Activated CD4-positive, alpha-beta T cell treated with anti-CD3 and anti-CD28 coated beads, Interleukin-10, Interleukin-2, amounts not matched to agents 100 ng/mL and 50 ng/mL, durations not matched to agents 16 hours and 8 hours (primary cell): ENCODE results near the gene KIAA0930.
"Not testable (repeated sequence)": the region's sequence is repeated elsewhere in the genome, so short reads cannot be mapped to it uniquely, and the experiment has no call there.

Source experiments
- DNase-seq: peaks from one replicate; pipeline ENCODE4 v3.0.0-alpha.2; 2020

Gene KIAA0930

DNA sequence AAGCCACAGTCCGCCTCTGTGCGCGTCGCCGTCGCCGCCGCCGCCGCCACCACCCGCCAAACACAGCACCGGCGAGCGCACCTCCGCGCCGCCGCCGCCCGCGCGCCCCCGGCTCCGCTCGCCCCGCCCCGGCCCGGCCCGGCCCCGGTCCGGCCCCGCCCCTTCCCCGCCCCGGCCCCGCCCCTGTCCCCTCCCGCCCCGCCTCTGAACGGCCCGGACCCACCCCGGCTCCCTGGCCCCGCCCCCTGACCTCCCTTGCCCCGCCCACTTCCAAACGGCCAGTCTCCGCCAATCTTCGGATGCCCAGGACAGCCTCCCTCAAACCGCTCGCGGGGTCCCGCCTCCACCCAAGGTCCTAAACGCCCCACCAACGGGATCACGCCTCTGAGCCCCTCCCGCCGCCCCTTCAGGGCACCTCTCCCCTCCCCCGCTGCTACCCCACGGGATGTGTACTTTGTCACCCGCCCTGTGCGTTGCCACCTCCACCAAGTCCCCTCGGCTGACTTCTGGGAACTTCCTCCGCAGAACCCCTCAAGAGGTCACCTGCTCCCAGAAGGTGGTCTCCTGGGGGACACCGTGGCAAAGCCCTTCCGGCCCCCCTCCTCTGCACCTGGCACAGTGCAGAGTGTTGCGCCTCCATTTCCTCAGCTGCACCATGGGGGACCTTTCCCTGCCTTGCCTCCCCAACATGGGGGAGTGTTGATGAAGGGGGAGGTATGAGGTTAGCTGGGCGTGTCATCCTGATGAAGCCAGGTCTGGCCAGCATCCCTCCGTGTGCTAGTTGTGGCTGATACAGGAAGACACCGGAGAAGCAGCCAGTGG is at the start of gene KIAA0930:
Gene KIAA0930, minus strand, starts transcription at position 85 of the 822 bp plus-strand sequence. CDS start 191 bp downstream, outside the sequence.
- DNase-seq, result peak; percentile 82

DNA sequence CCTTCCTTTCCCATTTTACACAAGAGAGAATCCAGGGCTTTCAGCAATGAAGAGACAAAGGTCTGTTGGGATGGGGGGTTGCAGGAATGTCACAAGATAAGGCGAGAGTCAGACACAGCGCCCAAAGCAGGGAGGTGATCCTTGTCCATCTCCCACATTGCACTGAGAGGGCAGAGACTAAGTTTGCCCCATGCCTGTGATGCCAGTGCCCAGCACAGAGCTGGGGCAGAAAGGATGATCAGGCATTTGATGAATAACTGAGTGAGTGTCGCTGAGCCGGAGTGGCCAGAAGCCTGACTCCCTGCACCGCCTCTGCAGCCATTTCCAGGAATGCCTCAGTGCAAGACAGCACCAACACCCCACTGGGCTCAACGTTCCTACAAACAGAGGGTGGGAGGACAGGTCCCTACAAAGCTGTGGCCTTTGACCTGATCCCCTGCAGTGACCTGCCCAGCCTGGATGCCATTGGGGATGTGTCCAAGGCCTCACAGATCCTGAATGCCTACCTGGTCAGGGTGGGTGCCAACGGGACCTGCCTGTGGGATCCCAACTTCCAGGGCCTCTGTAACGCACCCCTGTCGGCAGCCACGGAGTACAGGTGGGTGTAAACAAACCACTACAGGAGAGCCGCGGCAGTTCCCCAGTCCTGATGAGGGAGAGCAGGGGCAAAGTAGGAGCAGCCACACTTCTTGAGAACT is 46.3 kb upstream of the KIAA0930 start:
- no peak for DNase-seq

DNA sequence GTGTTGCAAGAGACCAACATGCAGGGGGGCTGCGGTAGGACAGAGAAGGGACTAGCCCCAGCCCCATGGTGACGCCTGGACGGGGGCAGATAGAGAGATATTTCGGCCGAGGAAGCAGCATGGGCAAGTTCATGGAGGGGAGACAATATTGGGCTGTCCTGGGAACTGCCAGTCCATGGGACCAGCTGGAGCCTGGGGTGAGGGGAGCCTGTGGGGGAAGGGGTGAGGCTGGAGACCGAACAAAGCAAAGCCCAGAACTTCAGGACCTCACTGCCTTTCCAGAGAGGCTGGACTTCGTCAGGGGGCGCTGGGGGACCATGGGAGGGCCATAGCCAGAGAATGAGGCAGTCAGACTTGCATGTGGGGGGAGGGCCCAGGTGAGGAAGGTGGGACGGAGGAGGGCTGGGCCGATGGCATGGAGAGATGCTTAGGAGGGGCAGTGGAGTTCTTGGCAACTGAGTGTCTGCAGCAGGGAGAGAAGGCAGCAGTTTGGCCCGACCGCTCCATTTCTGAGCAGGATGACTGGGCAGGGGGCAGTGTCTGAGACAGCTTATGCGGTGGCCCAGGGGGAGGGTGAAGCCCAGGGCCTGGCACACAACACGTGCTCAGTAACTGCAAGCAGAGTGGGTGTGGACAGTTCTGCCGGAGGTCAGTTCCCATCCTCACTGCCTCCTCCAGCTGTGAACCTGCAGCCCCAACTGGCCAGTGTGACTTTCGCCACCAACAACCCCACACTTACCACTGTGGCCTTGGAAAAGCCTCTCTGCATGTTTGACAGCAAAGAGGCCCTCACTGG is 44.8 kb upstream of the KIAA0930 start:
- DNase-seq, result no peak

DNA sequence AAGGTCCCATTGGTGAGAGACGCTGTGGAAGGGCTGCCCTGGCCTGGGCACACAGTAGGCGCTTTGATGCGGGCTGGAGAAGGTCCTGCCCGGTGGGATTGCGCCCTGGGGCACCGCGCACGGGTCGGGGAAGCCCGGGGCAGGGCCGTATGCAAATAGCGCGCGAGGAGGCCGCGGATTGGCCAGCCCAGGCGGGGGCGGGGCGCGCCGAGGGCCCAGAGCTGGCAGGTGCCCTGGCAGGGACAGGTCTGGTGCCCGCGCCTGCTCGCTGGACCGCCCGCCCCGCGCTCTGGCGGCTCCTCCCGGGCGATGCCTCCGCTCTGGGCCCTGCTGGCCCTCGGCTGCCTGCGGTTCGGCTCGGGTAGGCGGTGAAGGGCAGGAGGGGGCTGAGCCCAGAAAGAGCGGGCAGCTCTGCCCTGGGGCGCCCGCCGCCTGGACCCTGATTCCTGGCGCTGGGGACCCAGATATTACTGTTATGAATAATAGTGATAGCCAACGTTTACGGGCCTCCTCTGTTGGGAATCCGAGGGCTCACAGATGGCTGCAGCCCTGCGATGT is 44.1 kb upstream of the KIAA0930 start, which contains the start of gene UPK3A:
Gene UPK3A, plus strand, starts transcription at position 245 of the 558 bp plus-strand sequence. Its CDS starts 65 bp downstream, at position 310.
- peak; percentile 43 for DNase-seq

DNA sequence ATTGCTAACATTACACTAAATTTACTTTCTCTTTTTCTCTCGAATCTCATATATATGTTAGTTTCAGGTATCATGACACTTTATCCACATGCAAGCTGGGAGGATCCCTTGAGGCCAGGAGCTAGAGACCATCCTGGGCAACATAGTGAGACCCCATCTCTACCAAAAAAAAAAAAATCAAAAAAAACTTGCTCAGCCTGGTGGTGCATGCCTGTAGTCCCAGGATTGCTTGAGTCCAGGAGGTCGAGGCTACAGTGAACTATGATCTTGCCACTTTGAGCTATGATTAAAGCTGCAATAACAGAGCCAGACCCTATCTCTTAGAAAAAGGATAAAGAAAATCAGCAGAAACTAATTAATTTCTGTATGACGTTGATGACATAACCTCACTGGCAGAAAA is 40.3 kb upstream of the KIAA0930 start:
- no peak for DNase-seq

DNA sequence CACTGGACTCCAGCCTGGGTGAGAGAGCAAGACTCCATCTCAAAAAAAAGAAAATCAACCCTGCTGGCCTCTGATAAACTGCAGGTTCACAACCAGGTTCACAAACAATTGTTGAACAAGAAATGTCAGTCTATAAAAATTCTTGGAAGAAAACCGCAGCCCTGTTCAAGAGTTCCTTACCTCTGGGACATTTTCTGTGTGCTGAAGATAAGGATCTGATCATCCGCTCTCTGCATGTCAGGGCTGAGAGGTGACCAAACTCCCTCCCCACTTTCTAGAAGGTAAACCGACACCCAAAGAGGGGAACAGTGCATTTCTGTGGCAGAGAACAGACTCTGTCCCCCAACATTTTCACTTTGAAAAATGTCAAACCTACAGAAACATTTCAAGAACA is 39.9 kb upstream of the KIAA0930 start:
- DNase-seq, result no peak

DNA sequence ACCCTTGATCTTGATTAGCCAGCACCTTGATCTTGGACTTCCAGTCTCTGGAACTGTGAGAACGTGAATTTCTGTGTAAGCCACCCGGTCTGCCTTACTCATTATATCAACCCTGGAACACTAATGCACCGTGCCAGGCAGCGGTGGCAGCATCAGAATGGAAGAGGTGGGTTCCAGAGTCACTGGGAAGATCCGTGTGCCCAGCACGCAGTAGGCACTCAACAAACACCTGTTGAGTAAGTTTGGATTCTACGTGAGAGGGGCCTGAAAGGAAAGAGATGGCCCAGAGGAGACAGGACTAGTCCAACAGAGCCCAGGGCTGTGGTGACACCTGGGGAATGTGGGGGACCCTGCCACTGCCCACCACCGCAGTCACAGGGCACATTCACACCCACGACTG is 37.4 kb upstream of the KIAA0930 start:
- DNase-seq, result no peak

DNA sequence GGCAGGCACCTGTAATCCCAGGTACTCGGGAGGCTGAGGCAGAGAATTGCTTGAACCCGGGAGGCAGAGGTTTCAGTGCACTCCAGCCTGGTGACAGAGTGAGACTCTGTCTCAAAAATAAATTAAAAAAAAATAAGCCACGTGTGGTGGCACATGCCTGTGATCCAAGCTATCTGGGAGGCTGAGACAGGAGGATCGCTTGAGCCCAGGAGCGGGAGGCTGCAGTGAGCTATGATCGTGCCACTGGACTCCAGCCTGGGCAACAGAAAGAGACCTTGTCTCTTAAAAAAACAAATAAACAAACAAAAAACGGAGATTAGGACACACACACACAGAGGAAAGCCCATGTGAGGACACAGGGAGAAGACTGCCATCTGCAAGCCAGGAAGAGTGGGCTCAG is 37.0 kb upstream of the KIAA0930 start:
- not testable (repeated sequence) for DNase-seq

DNA sequence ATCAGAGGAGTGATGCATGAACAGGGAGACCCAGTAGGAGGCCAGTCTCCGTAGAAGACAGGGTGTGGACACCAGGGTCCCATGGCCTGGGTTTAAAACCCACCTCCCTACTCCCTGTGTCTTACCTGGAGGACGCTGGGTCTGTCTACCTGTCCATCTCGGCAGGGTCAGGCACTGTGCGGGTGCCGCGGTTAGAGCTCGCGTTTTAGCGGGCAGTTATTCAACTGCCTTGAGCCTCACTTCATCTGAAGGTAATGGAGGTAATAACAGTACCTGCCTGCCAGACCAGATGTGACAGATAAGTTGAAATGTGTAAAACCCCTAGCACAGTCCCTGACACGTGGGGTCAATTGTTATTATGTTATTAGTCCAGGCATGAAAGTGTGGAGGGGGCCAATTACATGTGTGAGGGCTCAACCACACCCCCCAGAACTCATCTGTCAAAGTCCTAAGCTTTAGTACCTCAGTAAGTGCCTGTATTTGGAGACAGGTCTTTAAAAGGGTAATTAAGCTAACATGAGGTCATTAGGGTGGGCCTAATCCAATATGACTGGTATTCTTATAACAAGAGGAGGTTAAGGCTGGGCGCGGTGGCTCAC is 35.9 kb upstream of the KIAA0930 start:
- no peak for DNase-seq

DNA sequence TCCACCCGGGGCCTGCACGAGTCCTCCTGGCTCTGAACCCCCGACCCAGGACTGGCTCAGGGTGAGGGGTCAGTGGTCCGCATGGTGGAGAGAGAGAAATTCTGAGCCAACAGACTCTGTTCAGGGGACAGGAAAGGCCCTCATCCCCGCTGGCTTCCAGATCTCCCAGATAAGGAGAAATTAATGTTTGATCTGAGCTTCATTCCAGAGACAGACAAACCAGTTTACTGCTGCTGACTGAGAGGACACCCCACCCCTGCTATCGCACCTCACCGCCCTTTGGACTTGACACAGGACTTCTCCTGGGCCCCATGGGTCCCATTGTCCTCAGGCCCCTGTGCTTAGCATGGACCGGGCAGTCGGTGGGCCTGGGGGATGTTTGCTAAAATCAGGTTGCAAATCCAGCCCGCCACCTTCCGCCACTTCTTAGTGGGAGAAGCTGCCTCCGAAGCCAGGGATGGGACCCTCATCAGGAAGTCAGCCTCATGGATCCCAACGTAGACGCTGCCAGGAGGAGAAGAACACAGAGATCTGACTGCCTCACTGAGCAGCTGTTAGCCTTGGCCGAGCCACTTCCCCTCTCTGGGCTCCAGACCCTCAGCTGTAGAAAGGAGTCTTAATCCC is 32.9 kb upstream of the KIAA0930 start:
- no peak for DNase-seq

DNA sequence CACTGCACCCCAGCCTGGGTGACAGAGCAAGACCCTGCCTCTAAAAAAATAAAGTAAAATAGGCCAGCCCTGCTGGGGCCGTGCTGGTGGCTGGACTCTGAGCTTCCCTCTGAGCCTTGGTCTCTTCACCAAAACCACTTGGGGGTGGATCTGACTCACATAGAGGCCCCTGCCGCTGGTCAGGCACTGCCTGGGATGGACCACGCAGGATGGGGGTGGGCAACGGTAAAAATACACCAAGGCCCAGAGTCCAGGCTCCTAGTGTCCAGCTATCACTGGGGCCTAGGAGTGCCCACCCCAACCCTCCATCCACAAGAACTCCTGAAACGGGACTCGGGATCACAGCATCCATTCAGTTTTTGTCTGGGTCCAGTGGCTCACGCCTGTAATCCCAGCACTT is 31.8 kb upstream of the KIAA0930 start:
- no peak for DNase-seq

DNA sequence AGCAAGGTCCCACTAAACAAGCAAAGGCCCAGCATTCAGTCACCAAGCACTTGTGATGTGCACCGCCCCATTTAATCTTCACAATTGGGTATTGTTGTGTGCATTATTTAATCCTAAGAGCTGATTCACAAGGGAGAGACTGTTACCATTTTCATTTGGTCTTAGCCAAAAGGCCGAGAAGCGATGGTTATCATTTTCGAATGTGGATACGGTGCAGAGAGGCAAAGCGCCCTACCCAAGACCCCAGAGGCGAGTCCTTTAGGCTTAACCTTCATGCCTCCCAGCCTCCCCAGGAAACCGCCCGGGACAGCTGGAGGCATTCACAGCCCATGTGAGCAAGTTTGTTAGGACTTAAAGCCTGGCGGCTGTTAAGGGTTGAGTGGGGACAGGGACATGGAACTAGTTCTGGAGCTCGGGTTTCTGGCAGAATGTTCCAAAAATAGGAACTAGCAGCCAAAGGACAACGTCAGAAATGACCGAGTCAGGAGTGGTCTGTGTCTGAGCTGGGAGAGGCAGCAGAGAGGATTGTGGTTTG is 31.0 kb upstream of the KIAA0930 start:
- no peak for DNase-seq

DNA sequence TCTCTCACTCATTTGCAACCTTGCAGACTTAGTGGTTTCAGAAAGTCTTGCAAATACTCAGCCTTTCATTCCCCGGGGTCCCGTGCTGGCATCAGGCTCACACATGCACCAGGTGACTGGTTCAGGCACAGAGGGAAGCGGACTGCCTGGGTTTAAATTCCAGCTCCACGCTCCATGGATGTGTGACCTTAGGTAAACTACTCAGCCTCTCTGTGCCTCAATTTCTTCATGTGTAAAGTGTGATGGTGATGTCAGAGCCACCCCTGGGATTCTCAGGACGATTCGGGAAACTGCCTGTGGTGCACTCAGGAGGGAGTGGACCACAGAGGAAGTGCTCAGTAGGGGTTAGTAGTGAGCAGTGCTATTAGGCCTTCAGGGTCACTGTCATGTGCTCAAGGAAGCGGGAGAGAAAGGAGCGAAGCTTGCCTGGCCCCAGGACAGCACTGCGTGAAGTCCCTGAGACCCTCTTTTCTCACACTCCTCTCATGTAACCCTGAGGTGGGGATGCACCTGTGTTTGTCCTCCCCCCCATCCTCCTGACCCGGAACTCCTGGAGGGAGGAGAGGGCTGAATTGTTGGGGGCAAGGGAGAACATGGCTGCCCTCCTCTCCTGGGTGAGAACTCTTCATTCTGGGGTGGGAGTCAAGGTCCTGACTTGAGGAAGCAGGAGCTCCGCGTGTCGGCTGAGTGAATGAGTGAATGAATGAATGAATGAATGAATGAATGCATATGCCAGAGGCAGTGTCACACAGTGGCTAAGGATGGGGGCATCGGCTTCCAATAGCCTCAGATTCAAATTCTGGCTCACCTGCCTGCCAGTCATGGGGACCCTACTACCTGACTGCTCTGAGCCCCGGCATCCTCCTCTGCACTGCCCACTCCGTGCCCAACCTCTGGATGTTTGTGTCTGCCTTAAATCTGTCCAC is 29.7 kb upstream of the KIAA0930 start:
- DNase-seq, result no peak

DNA sequence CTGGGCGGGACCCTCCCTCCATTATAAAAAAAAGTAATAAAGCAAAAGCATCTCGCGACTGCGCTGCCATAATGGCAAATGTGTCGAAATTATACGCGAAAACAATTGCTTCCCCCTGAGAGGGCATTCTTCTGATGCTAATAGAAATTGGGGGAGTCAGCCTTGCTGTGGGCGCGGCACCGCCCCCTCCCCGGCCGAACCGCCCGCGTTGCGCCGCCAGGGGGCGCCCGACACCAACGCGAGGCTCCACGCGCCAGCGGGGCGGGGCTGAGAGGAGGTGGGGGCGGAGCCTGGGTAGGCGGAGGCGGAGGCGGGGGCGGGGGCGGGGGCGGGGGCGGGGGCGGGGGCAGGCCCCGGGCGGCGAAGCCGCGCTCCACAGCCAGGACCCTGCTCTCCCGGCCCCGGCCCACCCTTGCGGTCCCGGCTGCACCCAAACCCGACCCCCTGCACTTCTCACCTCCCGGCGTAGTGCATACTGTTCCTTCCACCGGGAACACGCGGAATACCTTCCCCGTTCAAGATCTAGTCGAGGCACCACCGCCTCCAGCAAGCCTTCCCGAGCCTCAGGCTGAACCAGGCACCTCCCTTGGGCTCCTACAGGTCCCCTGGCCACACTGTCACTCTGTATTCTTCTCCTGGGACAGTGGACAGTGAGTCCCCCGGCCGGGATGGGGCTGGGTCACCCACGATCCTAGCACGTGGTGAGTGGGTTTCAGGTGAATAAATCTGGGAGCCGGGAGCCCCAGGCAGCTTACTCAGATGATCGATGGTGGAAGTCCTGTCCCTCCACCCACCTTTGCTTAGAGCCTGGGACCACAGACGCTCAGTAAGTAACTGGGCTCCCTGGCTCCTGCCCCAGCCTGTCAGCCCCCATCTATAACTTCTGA is 28.5 kb upstream of the KIAA0930 start:
- peak; percentile 91 for DNase-seq

DNA sequence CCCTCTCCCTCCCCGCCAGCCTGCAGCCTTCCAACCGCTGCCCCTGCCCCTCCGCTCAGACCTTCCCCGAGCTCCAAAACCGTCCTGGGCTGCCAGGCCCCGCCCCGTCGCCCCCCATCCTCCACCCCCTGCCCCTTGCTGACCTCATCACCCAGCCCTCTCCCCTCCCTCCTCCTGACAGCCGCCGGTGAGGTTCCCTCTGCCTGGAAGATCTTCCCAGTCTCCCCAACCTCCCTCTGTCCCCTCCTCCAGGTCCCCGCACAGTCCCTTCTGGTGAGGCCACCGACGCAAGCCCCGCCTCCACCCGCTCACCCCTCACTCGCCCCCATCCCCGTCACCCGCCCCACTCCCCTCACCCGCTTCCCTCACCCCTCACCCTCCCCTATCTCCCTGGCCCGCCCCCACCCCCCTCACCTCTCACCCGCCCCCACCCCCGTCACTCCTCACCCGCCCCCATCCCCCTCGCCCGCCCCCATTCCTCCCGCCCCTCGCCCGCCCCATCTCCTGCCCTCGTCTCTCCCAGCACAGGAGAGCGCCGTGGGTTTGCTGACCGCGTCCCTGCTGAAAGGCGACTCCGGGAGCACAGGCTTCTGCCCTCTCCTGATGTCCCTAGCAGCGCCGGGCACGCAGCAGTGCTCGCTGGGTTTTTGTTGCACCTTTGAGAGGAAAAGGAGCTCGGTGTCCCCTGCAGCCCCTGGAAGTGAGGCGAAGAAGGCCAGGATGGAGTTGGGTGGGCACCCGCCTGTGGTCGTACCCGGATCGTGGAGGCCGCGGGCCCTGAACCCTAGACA is 27.7 kb upstream of the KIAA0930 start:
- no peak for DNase-seq

DNA sequence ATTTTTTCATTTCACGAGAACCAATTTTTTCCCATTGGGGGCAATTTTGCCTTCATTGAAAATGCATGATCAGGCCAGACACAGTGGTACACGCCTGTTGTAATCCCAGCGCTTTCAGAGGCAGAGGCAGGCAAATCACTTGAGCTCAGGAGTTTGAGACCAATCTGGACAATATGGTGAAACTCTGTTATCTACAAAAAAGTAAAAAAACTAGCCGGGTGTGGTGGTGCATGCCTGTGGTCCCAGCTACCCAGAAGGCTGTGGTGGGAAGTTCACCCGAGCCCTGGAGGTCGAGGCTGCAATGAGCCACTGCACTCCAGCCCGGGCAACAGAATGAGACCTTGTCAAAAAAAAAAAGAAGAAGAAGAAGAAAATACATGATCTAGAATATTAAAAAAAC is 24.8 kb upstream of the KIAA0930 start:
- no peak for DNase-seq

DNA sequence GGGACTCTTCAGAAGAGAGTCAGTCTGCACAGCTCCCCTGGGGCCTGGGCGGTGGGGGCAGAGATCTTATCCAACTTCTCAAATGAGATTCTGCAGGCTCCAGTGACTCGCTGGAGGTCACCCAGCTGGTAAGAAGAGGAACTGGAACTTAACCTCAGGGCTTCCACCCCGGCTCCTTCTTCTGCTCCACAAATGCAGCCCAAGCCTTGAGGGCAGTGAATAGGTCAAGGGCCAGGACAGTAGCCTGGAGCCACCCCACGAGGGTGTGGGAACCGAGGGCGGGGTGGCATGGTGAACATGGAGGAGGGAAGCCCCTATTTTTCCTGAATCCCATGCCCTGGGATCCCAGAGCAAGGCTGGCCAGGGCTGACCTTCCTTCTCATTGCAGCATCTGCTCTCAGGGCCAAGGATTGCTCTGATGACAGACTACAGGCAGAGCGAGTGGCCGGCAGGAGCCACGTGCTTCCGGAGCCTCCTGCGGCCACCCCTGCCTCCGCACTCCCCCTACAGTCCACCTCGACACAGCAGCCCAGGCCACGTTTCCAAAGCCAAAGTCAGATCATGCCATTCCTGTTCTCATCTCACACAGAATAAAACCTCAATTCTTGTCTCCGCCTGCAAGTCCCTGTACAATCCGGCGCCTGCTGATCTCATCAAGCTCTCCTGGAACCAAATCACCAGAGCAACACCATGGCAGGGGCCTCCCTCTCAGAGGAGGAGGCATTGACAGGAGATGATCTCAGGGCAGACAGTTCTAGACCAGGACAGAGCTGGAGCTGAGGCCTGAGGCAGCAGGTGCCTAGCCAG is 23.0 kb upstream of the KIAA0930 start:
- DNase-seq, result no peak

DNA sequence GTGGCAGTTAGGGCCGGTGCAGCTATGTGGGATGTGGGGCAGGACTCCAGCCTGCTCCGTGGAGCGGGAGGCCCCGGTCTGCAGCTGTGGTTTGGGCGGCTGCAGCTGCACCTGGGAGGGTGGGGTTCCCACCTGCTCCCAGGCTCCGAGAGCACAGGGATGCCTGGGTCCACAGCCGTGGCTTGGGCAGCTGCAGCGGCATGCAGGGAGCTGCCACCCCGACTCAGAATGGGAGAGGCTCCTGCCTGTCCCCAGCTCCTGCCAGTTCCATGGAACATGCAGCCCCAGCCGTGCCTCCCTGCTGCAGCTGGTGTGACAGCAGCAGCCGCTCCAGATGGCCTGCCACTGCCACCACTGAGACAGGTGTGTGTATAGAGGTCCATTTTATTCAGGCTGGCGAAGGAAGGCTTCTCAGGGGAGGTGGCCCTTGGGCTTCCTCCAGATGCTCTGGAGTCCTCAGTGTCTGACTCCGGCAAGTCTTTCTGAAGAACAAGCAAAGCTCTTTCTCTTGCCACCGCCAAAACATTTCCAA is 22.3 kb upstream of the KIAA0930 start:
- no peak for DNase-seq
